ENCODE data around the gene GRM1.

The GRM1 gene

DNA sequence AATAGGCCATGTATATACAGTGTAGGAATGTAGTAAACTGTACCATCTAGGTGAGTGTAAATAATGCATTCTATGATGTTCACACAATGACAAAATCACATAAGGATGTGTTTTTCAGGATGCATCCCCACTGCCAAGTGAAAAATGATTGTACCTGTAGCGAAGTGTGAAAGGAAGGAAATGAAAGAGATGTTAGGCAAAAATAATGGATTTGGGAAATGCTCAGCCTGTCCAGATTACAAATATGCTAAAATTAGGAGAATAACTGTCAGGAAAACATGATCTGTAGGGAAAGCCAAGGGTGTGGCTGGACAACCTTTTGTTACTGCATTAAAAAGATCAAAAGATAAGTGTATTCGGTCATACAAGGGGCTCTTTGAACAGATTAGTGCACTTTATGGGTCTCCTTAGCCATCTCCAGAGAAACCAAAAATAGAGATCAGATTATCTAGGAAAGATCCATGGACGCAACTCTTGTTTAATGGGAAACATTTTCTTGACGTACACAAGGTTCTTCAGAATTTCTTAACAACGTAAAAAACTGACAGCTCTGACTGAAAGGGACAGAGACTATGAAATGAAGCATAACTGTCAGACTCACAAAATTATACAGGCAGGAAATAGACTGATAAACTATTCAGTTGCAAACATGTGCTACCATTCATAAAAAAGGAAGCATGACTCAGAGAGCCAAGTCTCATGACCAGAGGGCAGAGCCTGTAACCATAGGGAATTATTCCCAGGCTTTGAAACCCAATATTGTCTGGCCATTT lies 261.1 kb downstream of the GRM1 start:
- TF ChIP-seq, protein P1, sequence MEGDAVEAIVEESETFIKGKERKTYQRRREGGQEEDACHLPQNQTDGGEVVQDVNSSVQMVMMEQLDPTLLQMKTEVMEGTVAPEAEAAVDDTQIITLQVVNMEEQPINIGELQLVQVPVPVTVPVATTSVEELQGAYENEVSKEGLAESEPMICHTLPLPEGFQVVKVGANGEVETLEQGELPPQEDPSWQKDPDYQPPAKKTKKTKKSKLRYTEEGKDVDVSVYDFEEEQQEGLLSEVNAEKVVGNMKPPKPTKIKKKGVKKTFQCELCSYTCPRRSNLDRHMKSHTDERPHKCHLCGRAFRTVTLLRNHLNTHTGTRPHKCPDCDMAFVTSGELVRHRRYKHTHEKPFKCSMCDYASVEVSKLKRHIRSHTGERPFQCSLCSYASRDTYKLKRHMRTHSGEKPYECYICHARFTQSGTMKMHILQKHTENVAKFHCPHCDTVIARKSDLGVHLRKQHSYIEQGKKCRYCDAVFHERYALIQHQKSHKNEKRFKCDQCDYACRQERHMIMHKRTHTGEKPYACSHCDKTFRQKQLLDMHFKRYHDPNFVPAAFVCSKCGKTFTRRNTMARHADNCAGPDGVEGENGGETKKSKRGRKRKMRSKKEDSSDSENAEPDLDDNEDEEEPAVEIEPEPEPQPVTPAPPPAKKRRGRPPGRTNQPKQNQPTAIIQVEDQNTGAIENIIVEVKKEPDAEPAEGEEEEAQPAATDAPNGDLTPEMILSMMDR (IDR thresholded peaks at IDR 0.05; ENCODE audit: low read depth, low read length, missing control alignments): no peak
- in situ Hi-C loops (cut with HindIII; ENCODE audit: low sequenced_read_pairs): no loop called here
- peak; percentile 70 for DNase-seq (ENCODE audit: low read depth)
- no peak overlapping the region for H3K4me3 ChIP-seq (ENCODE audit: low read depth, low read length)

- in situ Hi-C loops (cut with HindIII; ENCODE audit: low sequenced_read_pairs): no loop called here
- TF ChIP-seq, protein P1 (IDR thresholded peaks at IDR 0.05; ENCODE audit: low read depth, low read length, missing control alignments): no peak
- no peak overlapping the region for H3K4me3 ChIP-seq (ENCODE audit: low read depth, low read length)
- DNase-seq (ENCODE audit: low read depth): no peak
Measured at GRCh38 chr6:146290589-146290901, 261.7 kb downstream of the GRM1 start.

DNA sequence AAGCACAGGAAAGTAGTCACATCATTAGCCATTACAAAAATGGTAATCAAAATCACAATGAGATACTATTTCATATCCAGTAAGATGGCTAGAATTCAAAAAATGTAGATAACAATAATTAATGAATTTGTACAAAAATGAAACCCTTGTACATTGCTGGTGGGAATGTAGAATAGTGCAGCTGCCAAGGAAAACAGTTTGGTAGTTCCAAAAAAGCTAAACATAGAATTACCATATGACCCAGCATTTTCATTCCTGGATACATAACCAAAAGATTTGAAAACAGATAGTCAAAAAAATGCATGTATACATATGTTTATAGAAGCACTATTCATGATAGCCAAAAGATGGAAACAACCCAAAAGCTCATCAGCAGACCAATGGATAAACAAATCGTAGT lies 263.6 kb downstream of the GRM1 start:
- TF ChIP-seq, protein P1 (IDR thresholded peaks at IDR 0.05; ENCODE audit: low read depth, low read length, missing control alignments): no peak
- in situ Hi-C loops (cut with HindIII; ENCODE audit: low sequenced_read_pairs): no loop called here
- no peak overlapping the region for H3K4me3 ChIP-seq (ENCODE audit: low read depth, low read length)
- DNase-seq (ENCODE audit: low read depth): no peak

- H3K4me3 ChIP-seq (ENCODE audit: low read depth, low read length): no peak overlapping the region
- DNase-seq (ENCODE audit: low read depth): no peak
- TF ChIP-seq, protein P1 (IDR thresholded peaks at IDR 0.05; ENCODE audit: low read depth, low read length, missing control alignments): no peak
- in situ Hi-C loops (cut with HindIII; ENCODE audit: low sequenced_read_pairs): no loop called here
Measured at GRCh38 chr6:146295695-146296094, 266.8 kb downstream of the GRM1 start.

- no peak for DNase-seq (ENCODE audit: low read depth)
- in situ Hi-C loops (cut with HindIII; ENCODE audit: low sequenced_read_pairs): no loop called here
Measured at GRCh38 chr6:146297815-146298214, 269.0 kb downstream of the GRM1 start.

GRCh38 chr6:146300521-146300920 lies 271.7 kb downstream of the GRM1 start:
- TF ChIP-seq, protein P1 (IDR thresholded peaks at IDR 0.05; ENCODE audit: low read depth, low read length, missing control alignments): no peak
- in situ Hi-C loops (cut with HindIII; ENCODE audit: low sequenced_read_pairs): no loop called here
- DNase-seq (ENCODE audit: low read depth): no peak
- no peak overlapping the region for H3K4me3 ChIP-seq (ENCODE audit: low read depth, low read length)

More at GRCh38 chr6:146297815-146298214, 269.0 kb downstream of the GRM1 start:
- no peak overlapping the region for H3K4me3 ChIP-seq (ENCODE audit: low read depth, low read length)
- TF ChIP-seq, protein P1 (IDR thresholded peaks at IDR 0.05; ENCODE audit: low read depth, low read length, missing control alignments): no peak

Measured in astrocyte of the cerebellum (primary cell).